ENCODE measurements around the gene GABBR1. TPM values are rescaled to one million over a fixed set of nuclear protein-coding genes. Genes with fewer than 3 reads are reported as not detected.
A peak's percentile ranks its signal among the peaks of the same experiment; 100 is the strongest.

The GABBR1 gene
- total RNA-seq, 1 experiment from 2014 or later, result 146 TPM

DNA sequence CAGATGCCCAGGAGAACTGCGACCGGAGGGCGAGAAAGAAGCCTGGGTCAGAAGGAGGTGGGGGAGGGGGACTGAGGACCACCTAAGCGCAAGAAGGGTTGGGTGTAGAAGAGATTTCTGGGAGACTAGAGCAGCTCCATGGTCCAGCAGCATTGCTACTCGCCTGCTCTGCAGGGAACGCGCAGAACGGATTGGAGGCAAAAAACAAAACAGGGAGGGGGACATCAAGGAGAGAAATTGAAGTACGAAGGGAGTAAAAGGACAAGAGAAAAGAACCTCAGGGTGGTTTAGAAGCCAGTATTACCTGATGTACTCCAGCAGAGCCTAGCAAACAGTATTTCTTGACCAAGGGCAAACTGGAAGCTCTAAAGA lies 537 bp upstream of the GABBR1 start:
- H3K4me1 Mint-ChIP-seq, result peaks cover 55 to 63% of the 10 kb centered on the region in 2 experiments
- H3K18ac ChIP-seq (ENCODE audit: insufficient read length, low read depth, low read length), result no peak overlapping the region
- H2AFZ ChIP-seq (ENCODE audit: low read length), result no peak overlapping the region
- no peak overlapping the region for H2BK15ac ChIP-seq (ENCODE audit: low read depth, low read length)
- no peak for DNase-seq
- peaks cover 0 to 5% of the 10 kb centered on the region in 2 experiments; a peak in 2 of 5 replicates for H3K9me3 Mint-ChIP-seq
- H3K4ac ChIP-seq (ENCODE audit: low read depth, low read length), result no peak overlapping the region
- peak overlapping the region; percentile 13 for H3K9ac ChIP-seq (ENCODE audit: extremely low read depth, insufficient read length, low read length)
- H3T11ph ChIP-seq (ENCODE audit: low read length), result no peak overlapping the region
- H4K5ac ChIP-seq (ENCODE audit: insufficient read length, low read depth, low read length), result no peak overlapping the region
- no peak overlapping the region for H3K56ac ChIP-seq (ENCODE audit: insufficient read length, low read depth, low read length)
- no peaks in the 10 kb centered on the region for H3K79me1 ChIP-seq (ENCODE audit: insufficient read depth, low read depth, low read length, poor library complexity, severe bottlenecking)
- no peak overlapping the region for H3K14ac ChIP-seq (ENCODE audit: insufficient read depth, low read length)
- H3K27ac Mint-ChIP-seq, result peak overlapping the region; percentile 51 to 96 (median 62)
- H2BK5ac ChIP-seq (ENCODE audit: insufficient read length, low read length), result no peak overlapping the region
- H4K20me1 ChIP-seq (ENCODE audit: control insufficient read depth, insufficient read depth, insufficient read length), result no peaks in the 10 kb centered on the region
- H3K4me2 ChIP-seq (ENCODE audit: insufficient read depth, insufficient read length, low read length), result peak overlapping the region; percentile 71
- no CpG with 5 or more reads among the region's 9 CpGs for WGBS (ENCODE audit: extremely low coverage, insufficient read length, low lambda C conversion rate)
- no peak overlapping the region for H2AK5ac ChIP-seq (ENCODE audit: insufficient read length, low read length)
- no peak overlapping the region for H3K27ac ChIP-seq (ENCODE audit: insufficient read length, low read depth, low read length)
- H3K4me1 ChIP-seq (ENCODE audit: insufficient read depth, low read length), result peaks cover 4% of the 10 kb centered on the region; the same call in 1 of the 2 replicates
- TF ChIP-seq, protein P1, sequence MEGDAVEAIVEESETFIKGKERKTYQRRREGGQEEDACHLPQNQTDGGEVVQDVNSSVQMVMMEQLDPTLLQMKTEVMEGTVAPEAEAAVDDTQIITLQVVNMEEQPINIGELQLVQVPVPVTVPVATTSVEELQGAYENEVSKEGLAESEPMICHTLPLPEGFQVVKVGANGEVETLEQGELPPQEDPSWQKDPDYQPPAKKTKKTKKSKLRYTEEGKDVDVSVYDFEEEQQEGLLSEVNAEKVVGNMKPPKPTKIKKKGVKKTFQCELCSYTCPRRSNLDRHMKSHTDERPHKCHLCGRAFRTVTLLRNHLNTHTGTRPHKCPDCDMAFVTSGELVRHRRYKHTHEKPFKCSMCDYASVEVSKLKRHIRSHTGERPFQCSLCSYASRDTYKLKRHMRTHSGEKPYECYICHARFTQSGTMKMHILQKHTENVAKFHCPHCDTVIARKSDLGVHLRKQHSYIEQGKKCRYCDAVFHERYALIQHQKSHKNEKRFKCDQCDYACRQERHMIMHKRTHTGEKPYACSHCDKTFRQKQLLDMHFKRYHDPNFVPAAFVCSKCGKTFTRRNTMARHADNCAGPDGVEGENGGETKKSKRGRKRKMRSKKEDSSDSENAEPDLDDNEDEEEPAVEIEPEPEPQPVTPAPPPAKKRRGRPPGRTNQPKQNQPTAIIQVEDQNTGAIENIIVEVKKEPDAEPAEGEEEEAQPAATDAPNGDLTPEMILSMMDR (conservative IDR thresholded peaks at IDR 0.05), result no peak
- peaks cover 0 to 17% (median 9%) of the 10 kb centered on the region in 3 experiments; a peak in 5 of 7 replicates for H3K36me3 Mint-ChIP-seq (ENCODE audit: insufficient read depth in 1 of 3, low read depth in 3 of 3)
- no peaks in the 10 kb centered on the region for H3K9me3 ChIP-seq (ENCODE audit: control insufficient read depth, low read depth, low read length)
- H3K4me3 Mint-ChIP-seq, result peak overlapping the region; percentile 88 to 89
- no peak overlapping the region for H3K23ac ChIP-seq (ENCODE audit: insufficient read length, low read depth, low read length)
- H3K23me2 ChIP-seq (ENCODE audit: insufficient read length, low read depth, low read length, poor library complexity, severe bottlenecking), result peaks cover 32% of the 10 kb centered on the region
- H3K79me2 ChIP-seq (ENCODE audit: insufficient read depth, low read length), result no peaks in the 10 kb centered on the region; the same call in 1 of the 2 replicates
- H3K27me3 Mint-ChIP-seq (ENCODE audit: low read depth), result no peaks in the 10 kb centered on the region; the same call in none of the 2 replicates
- no peaks in the 10 kb centered on the region for H3K27me3 ChIP-seq (ENCODE audit: insufficient read depth, low read length)
- no peak overlapping the region for H2BK20ac ChIP-seq (ENCODE audit: low read depth, low read length, poor library complexity, severe bottlenecking)
- no peak overlapping the region for H4K8ac ChIP-seq (replicated peaks; ENCODE audit: insufficient read length, low read depth, low read length)
- no peak overlapping the region for H2BK120ac ChIP-seq (ENCODE audit: low read depth, low read length, poor library complexity, severe bottlenecking)
- H4K91ac ChIP-seq (ENCODE audit: insufficient read length, low read depth, low read length), result no peak overlapping the region
- no peak overlapping the region for H2BK12ac ChIP-seq (ENCODE audit: insufficient read length, low read depth, low read length)
